GM19193 (cell line): ENCODE data around the gene METTL8.

Experiments
- POLR2A ChIP-seq: IDR thresholded peaks from 4 replicates; pipeline ENCODE4 v1.6.1; 2011; ENCODE audit not compliant: insufficient read depth, insufficient read length; ENCODE audit errors: extremely low read depth

Gene METTL8

GRCh38 chr2:171317492-171318125, 116.2 kb downstream of the METTL8 start:
- TF ChIP-seq POLR2A = peak; percentile 51

GRCh38 chr2:171316755-171317337, 116.9 kb downstream of the METTL8 start:
- TF ChIP-seq POLR2A = no peak

GRCh38 chr2:171316220-171316619, 117.6 kb downstream of the METTL8 start:
- TF ChIP-seq POLR2A = no peak

GRCh38 chr2:171315781-171316180, 118.0 kb downstream of the METTL8 start:
- no peak for TF ChIP-seq POLR2A

- no peak for TF ChIP-seq POLR2A
These were observed 122.9 kb downstream of the METTL8 start for GRCh38 chr2:171310889-171311288.

GRCh38 chr2:171309455-171310286, 124.1 kb downstream of the METTL8 start:
- no peak for TF ChIP-seq POLR2A

GRCh38 chr2:171308280-171309054, 125.3 kb downstream of the METTL8 start:
- TF ChIP-seq POLR2A = no peak

GRCh38 chr2:171307560-171307959, 126.2 kb downstream of the METTL8 start:
- no peak for TF ChIP-seq POLR2A

GRCh38 chr2:171297956-171298355, 135.8 kb downstream of the METTL8 start:
- no peak for TF ChIP-seq POLR2A

GRCh38 chr2:171294608-171295007, 139.2 kb downstream of the METTL8 start:
- no peak for TF ChIP-seq POLR2A

- TF ChIP-seq POLR2A = no peak
These were observed 140.1 kb downstream of the METTL8 start for GRCh38 chr2:171293661-171294060.

- TF ChIP-seq POLR2A = no peak
These were observed 143.8 kb downstream of the METTL8 start for GRCh38 chr2:171289991-171290390.

GRCh38 chr2:171289316-171289715, 144.5 kb downstream of the METTL8 start:
- no peak for TF ChIP-seq POLR2A

GRCh38 chr2:171287611-171288010, 146.2 kb downstream of the METTL8 start:
- TF ChIP-seq POLR2A = no peak

- TF ChIP-seq POLR2A = no peak
These were observed 146.7 kb downstream of the METTL8 start for GRCh38 chr2:171287036-171287571.
